Effector memory CD8-positive, alpha-beta T cell (primary cell): ENCODE data around the gene MFAP3L.

ENCODE experiments used
- ATAC-seq: fragments of 150-1000 bp; cut with Tn5 transposase; replicated peaks from 2 replicates; pipeline ENCODE4 v1.10.0; 2021; ENCODE audit warnings: mild to moderate bottlenecking, moderate library complexity
- DNase-seq, 3 experiments: peaks; one replicate each; pipeline ENCODE4 v3.0.0; 2021
- H3K27ac Mint-ChIP-seq, 2 donors: one replicate each; pipeline ENCODE4 v1.8.0; 2022; ENCODE audit warnings: mild to moderate bottlenecking in 2 of 2, mixed read lengths in 2 of 2, moderate library complexity in 2 of 2
- H3K27me3 Mint-ChIP-seq, 2 donors: one replicate each; pipeline ENCODE4 v1.8.0; 2022; ENCODE audit warnings: mixed read lengths in 2 of 2
- H3K36me3 Mint-ChIP-seq: one replicate; pipeline ENCODE4 v1.8.0; 2022; ENCODE audit warnings: mild to moderate bottlenecking, moderate library complexity, mixed read lengths; ENCODE audit not compliant: insufficient read depth
- H3K4me1 Mint-ChIP-seq, 2 donors: one replicate each; pipeline ENCODE4 v1.8.0; 2022; ENCODE audit warnings: low read depth in 2 of 2, mixed read lengths in 2 of 2
- H3K4me3 Mint-ChIP-seq, 2 donors: one replicate each; pipeline ENCODE4 v1.8.0; 2022; ENCODE audit warnings: mild to moderate bottlenecking in 2 of 2, mixed read lengths in 2 of 2, moderate library complexity in 2 of 2
- H3K9me3 Mint-ChIP-seq, 2 donors: one replicate each; pipeline ENCODE4 v1.8.0; 2022; ENCODE audit warnings: mixed read lengths in 2 of 2

The MFAP3L gene

DNA sequence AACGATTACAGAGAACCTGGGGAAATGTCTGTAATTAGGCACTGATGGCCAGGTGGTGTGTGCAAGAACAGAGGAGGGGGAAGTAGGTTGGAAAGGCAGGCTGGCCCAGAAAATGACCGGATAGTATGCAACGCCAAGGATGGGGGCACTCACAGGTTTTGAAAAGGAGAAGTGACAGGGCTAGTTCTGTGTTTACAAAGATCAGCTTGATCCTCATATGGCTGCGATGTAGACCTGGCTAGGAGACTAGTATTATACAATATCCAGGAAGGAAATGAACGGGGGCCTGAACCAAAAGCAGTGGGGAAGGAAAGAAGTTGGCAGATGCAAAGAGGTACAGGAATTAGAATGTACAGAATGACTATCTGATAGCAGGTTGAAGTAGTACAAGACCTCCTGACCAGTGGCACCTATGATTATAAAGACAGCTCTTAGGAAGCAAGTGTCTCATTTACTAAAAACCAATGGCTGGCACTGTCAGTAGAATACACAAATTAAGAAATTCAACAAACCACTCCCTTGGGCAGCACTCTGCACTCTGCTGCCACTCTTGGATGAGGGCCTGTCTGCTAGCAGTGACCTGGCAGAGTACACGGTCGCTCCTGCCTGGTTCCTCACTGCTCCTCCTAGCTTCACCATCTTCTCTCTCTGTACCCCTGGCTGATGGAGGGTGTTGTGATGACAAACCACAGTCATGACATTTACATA is 14.1 kb downstream of the MFAP3L start:
- Mint-ChIP-seq H3K36me3 (peaks cover 2% of the 10 kb centered on the region), H3K4me1 (peaks cover 0 to 9% of the 10 kb centered on the region in 2 donors), H3K27me3 (peaks cover 0 to 14% of the 10 kb centered on the region in 2 donors), H3K4me3 (no peak overlapping the region), H3K9me3 (no peaks in the 10 kb centered on the region), H3K27ac (no peak overlapping the region)
- no peak for DNase-seq
- no peak for ATAC-seq

GRCh38 chr4:170009291-170009690 is 16.9 kb downstream of the MFAP3L start:
- H3K4me1 Mint-ChIP-seq = peaks cover 0 to 9% of the 10 kb centered on the region in 2 donors
- H3K27me3 Mint-ChIP-seq = peaks cover 0 to 20% of the 10 kb centered on the region in 2 donors
- no peaks in the 10 kb centered on the region for H3K9me3 Mint-ChIP-seq
- peaks cover 2% of the 10 kb centered on the region for H3K36me3 Mint-ChIP-seq
- ATAC-seq = no peak
- H3K27ac Mint-ChIP-seq = no peak overlapping the region
- H3K4me3 Mint-ChIP-seq = no peak overlapping the region
- DNase-seq = no peak

DNA sequence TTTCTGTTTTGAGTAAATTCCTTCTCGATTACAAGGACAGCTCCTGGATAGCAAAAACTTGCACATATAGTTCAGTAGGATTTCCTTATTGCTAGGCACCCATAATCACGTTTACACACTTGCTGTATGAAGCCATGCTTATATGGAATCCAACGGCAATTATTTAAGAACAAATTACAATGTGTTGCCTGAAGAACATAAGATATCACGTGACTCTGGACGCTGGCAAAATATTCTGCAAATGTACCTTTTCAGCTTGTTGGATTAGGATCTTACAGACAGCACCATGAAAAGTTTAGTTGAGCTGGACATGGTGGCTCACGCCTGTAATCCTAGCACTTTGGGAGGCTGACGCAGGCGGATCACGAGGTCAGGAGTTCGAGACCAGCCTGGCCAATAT is 17.4 kb downstream of the MFAP3L start:
- Mint-ChIP-seq H3K4me1 (peaks cover 0 to 9% of the 10 kb centered on the region in 2 donors), H3K27me3 (peaks cover 0 to 20% of the 10 kb centered on the region in 2 donors), H3K4me3 (no peak overlapping the region), H3K36me3 (peaks cover 2% of the 10 kb centered on the region), H3K27ac (no peak overlapping the region), H3K9me3 (no peaks in the 10 kb centered on the region)
- DNase-seq (no peak), ATAC-seq (no peak)

- ATAC-seq = no peak
- Mint-ChIP-seq H3K4me3 (peak overlapping the region in 1 of 2 donors; percentile 11), H3K27me3 (peaks cover 0 to 20% of the 10 kb centered on the region in 2 donors), H3K4me1 (peaks cover 0 to 9% of the 10 kb centered on the region in 2 donors), H3K9me3 (no peaks in the 10 kb centered on the region), H3K36me3 (peaks cover 1% of the 10 kb centered on the region), H3K27ac (no peak overlapping the region)
- no peak for DNase-seq
Measured at GRCh38 chr4:170008371-170008770, 17.8 kb downstream of the MFAP3L start.

DNA sequence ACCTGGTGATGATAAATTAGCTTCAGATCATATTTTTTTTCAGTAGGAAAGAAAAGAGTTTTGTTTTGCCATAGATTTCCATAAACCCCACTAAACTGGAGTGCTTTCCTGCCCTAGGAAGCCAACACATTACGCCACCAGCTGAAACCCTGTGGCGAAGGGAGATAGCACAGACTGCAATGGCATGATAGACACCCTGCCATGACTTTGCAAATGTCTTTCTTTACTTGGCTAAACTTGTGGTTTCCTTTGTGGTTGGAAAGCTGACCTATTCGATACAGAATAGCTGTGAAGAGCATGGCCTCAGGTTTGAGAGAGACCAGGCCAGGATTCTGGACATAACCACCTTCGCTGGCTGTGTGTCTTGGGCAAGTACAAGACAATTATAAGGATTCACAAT is 19.1 kb downstream of the MFAP3L start:
- Mint-ChIP-seq H3K27me3 (peaks cover 0 to 20% of the 10 kb centered on the region in 2 donors), H3K36me3 (peaks cover 2% of the 10 kb centered on the region), H3K4me1 (peaks cover 0 to 9% of the 10 kb centered on the region in 2 donors), H3K9me3 (no peaks in the 10 kb centered on the region), H3K4me3 (no peak overlapping the region), H3K27ac (no peak overlapping the region)
- ATAC-seq = no peak
- DNase-seq = no peak

DNA sequence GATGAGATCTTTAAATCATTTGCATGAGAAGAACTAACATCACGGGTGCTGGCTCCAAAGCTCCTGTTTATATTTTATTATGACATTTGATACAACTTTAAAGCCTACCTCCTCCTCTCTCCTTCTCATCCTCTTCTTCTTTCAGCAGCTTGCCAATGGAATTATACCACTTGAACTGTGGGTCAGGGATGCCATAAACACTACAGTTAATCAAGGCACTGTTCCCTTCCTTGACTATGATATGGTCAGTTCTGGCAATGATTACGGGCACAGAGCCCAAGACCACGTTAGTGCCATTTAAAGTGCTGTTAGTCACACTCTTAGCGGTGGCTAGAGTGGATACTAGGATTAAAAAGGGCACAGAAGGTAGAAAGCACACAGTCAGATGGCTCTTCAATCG is 20.7 kb downstream of the MFAP3L start:
- Mint-ChIP-seq H3K4me3 (no peak overlapping the region), H3K9me3 (no peaks in the 10 kb centered on the region), H3K36me3 (peaks cover 2% of the 10 kb centered on the region), H3K4me1 (peaks cover 0 to 9% of the 10 kb centered on the region in 2 donors), H3K27me3 (peaks cover 0 to 20% of the 10 kb centered on the region in 2 donors), H3K27ac (no peak overlapping the region)
- DNase-seq (no peak), ATAC-seq (no peak)

DNA sequence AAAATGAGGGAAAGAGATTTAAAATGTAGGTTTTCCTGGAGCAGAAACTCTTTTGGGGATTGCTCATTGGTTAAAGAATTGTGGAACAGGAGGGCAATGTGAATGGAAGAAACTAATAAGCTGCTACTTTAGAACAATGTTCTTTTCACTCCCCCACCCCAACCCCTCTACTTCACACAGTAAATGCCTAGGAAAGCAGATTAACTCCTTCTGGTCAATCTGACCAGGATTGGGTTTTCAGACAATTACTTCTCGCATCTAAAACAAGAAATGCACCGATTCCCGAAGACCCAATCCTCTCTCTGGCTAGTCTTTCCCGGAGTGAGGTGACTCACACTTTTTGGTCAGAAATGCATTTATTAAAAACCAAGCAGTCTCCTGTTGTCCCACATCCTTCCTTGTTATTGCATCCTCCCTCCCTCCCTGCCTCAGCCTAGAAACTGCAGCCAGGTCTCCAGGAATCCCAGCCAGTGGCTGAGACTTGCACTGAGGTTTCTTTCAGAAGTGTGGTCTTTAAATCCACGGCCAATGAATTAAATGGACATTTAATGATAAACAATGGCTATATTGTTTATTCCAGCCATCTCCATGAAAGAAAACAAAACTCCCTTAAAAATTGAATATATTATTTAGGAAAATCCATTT is 21.4 kb downstream of the MFAP3L start:
- DNase-seq = no peak
- no peak overlapping the region for H3K4me3 Mint-ChIP-seq
- H3K27me3 Mint-ChIP-seq = peaks cover 0 to 20% of the 10 kb centered on the region in 2 donors
- no peak for ATAC-seq
- no peaks in the 10 kb centered on the region for H3K9me3 Mint-ChIP-seq
- peaks cover 2% of the 10 kb centered on the region for H3K36me3 Mint-ChIP-seq
- H3K27ac Mint-ChIP-seq = no peak overlapping the region
- peaks cover 0 to 9% of the 10 kb centered on the region in 2 donors for H3K4me1 Mint-ChIP-seq

GRCh38 chr4:170003071-170004070 is 22.8 kb downstream of the MFAP3L start:
- Mint-ChIP-seq H3K27ac (no peak overlapping the region), H3K4me1 (peaks cover 0 to 3% of the 10 kb centered on the region in 2 donors), H3K27me3 (peaks cover 0 to 14% of the 10 kb centered on the region in 2 donors), H3K4me3 (no peak overlapping the region), H3K9me3 (no peaks in the 10 kb centered on the region), H3K36me3 (peaks cover 2% of the 10 kb centered on the region)
- ATAC-seq (no peak), DNase-seq (no peak)

DNA sequence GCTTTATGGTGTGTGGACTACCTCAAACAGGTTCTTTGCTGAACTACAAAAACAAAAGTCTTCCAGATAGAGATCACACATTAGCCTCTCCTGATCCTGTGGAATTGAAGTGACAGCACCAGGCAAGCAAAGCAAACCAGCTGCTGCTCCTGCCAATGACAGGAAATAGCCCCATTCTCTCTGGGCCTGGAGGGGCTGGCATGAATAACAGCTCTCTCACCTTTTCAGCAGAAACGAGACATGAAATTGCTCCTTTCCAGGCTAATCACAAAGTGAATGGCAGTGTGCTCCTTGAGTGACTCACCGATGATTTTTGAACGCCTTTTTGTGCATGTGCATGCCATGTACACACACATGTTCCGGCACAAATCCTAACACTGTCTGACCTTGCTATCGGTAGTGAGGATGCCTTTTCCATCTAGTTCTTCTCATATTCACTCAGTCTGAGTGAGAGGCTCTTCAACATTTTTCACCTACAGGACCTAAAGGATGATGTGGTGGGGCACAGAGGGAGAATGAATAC is 24.4 kb downstream of the MFAP3L start:
- H3K36me3 Mint-ChIP-seq = peaks cover 2% of the 10 kb centered on the region
- ATAC-seq (no peak), DNase-seq (no peak)
- H3K27ac Mint-ChIP-seq = no peak overlapping the region
- peaks cover under 1 to 9% of the 10 kb centered on the region in 2 donors for H3K27me3 Mint-ChIP-seq
- H3K4me1 Mint-ChIP-seq = no peaks in the 10 kb centered on the region
- no peak overlapping the region for H3K4me3 Mint-ChIP-seq
- H3K9me3 Mint-ChIP-seq = no peaks in the 10 kb centered on the region

GRCh38 chr4:170001011-170001744 is 25.0 kb downstream of the MFAP3L start:
- Mint-ChIP-seq H3K27ac (no peak overlapping the region), H3K9me3 (no peaks in the 10 kb centered on the region), H3K4me1 (no peaks in the 10 kb centered on the region), H3K36me3 (peaks cover 2% of the 10 kb centered on the region), H3K27me3 (peaks cover 7 to 12% of the 10 kb centered on the region in 2 donors), H3K4me3 (no peak overlapping the region)
- ATAC-seq = no peak
- DNase-seq = no peak

DNA sequence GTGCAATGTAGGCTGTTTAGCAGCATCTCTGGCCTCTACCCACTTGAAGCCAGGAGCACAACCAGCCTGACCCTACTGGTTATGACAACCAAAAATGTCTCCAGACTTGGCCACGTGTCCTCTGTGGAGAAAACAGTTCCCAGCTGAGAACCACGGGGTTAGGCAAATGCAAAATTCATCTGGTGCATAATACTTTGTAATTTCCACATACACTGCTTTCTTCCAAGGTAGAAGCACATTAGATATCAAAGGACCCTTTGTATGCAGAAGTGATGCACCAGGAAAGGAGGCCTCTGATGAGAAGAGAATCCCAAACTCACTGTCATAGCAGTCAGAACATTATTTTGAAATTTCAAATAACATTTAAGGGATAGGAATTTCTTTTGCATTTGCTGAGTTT is 26.3 kb downstream of the MFAP3L start:
- Mint-ChIP-seq H3K9me3 (no peaks in the 10 kb centered on the region), H3K36me3 (peaks cover 2% of the 10 kb centered on the region), H3K27ac (no peak overlapping the region), H3K27me3 (peaks cover 11 to 12% of the 10 kb centered on the region in 2 donors), H3K4me3 (no peak overlapping the region), H3K4me1 (no peaks in the 10 kb centered on the region)
- no peak for DNase-seq
- no peak for ATAC-seq

- Mint-ChIP-seq H3K36me3 (peaks cover 2% of the 10 kb centered on the region), H3K4me3 (no peak overlapping the region), H3K9me3 (no peaks in the 10 kb centered on the region), H3K4me1 (no peaks in the 10 kb centered on the region), H3K27me3 (peaks cover 12 to 14% of the 10 kb centered on the region in 2 donors), H3K27ac (no peak overlapping the region)
- ATAC-seq (no peak), DNase-seq (no peak)
Measured at GRCh38 chr4:169998981-169999380, 27.2 kb downstream of the MFAP3L start.
